B cell (primary cell): ENCODE data around the gene SMAD7. TPM values are rescaled to one million over a fixed set of nuclear protein-coding genes. Genes with fewer than 3 reads are reported as not detected.

Source experiments
- ATAC-seq: fragments of 200-7000 bp; cut with Tn5 transposase; one replicate; pipeline ENCODE4 v1.10.0; 2021; ENCODE audit warnings: low read depth, mild to moderate bottlenecking, moderate number of reproducible peaks, moderate library complexity
- CTCF ChIA-PET: fragments of 350-600 bp; sonication (Branson Sonifier 250); formaldehyde crosslinking; loops from one replicate; lab custom pipeline; 2021; ENCODE audit warnings: antibody characterized with exemption, inconsistent platforms; lab: Charles Lee
- POLR2A ChIA-PET: fragments of 350-600 bp; sonication (Branson Sonifier 250); formaldehyde crosslinking; loops from one replicate; lab custom pipeline; 2021; ENCODE audit warnings: antibody characterized with exemption; lab: Charles Lee
- DNase-seq: peaks from one replicate; pipeline ENCODE4 v3.0.0; 2013
- H2AFZ ChIP-seq: 2 replicates; pipeline ENCODE4 v1.6.1; 2012; ENCODE audit warnings: mild to moderate bottlenecking, low read depth, low read length; ENCODE audit not compliant: insufficient read depth, poor library complexity, severe bottlenecking
- H3K27ac ChIP-seq, 2 donors: 1 replicate in 1 of 2; 2 replicates in 1 of 2; pipeline ENCODE4 v1.5.1; 2012 to 2013; ENCODE audit warnings: low read length in 2 of 2, mild to moderate bottlenecking in 2 of 2, moderate library complexity in 1 of 2
- H3K27me3 ChIP-seq, 4 experiments: fragments of 200-600 bp in 1 of 4; sonication (generic) in 1 of 4; replicated peaks in 1 of 4; 1 replicate in 2 of 4; 2 replicates in 2 of 4; pipeline versions ENCODE4 v1.6.1 to v1.7.0; 2013 to 2016; ENCODE audit warnings: low read length in 3 of 4, mild to moderate bottlenecking in 2 of 4, mixed read lengths in 1 of 4, moderate library complexity in 1 of 4; ENCODE audit not compliant: insufficient read depth in 4 of 4, control insufficient read depth in 3 of 4; ENCODE audit errors: control extremely low read depth in 1 of 4
- H3K36me3 ChIP-seq, 2 experiments: replicated peaks in 1 of 2; 1 replicate in 1 of 2; 2 replicates in 1 of 2; pipeline versions ENCODE4 v1.6.1 to v1.7.1; 2013; ENCODE audit warnings: low read length in 1 of 2; ENCODE audit not compliant: insufficient read depth in 2 of 2, control insufficient read depth in 1 of 2; ENCODE audit errors: control extremely low read depth in 1 of 2, extremely low read depth in 1 of 2
- H3K4me1 ChIP-seq, 2 donors: fragments of 200-600 bp in 1 of 2; sonication (generic) in 1 of 2; 1 replicate in 1 of 2; 2 replicates in 1 of 2; pipeline versions ENCODE4 v1.5.1 to v1.6.1; 2013 to 2017; ENCODE audit warnings: low read length in 2 of 2; ENCODE audit not compliant: control insufficient read depth in 2 of 2, insufficient read depth in 2 of 2
- H3K4me2 ChIP-seq: replicated peaks from 2 replicates; pipeline ENCODE3; 2012; ENCODE audit warnings: mild to moderate bottlenecking, low read depth, low read length; ENCODE audit not compliant: poor library complexity, severe bottlenecking
- H3K4me3 ChIP-seq, 5 experiments: fragments of 200-600 bp in 1 of 5; sonication (generic) in 1 of 5; 1 replicate in 3 of 5; 2 replicates in 2 of 5; pipeline versions ENCODE4 v1.5.1 to v1.7.0; 2011 to 2016; ENCODE audit warnings: low read length in 4 of 5, mild to moderate bottlenecking in 4 of 5, low read depth in 2 of 5, control low read depth in 1 of 5, moderate library complexity in 1 of 5; ENCODE audit not compliant: insufficient read depth in 1 of 5; ENCODE audit errors: control extremely low read depth in 1 of 5, extremely low read depth in 1 of 5
- H3K79me2 ChIP-seq: fragments of 200-600 bp; sonication (generic); one replicate; pipeline ENCODE4 v1.6.0; 2016; ENCODE audit warnings: low read length; ENCODE audit not compliant: control insufficient read depth, insufficient read depth
- H3K9ac ChIP-seq: fragments of 200-600 bp; sonication (generic); 2 replicates; pipeline ENCODE4 v1.6.1; 2017; ENCODE audit warnings: mild to moderate bottlenecking, low read length, moderate library complexity
- H3K9me3 ChIP-seq, 3 donors: one replicate each; pipeline versions ENCODE4 v1.6.1 to v1.7.1; 2013; ENCODE audit warnings: low read length in 2 of 3; ENCODE audit not compliant: control insufficient read depth in 2 of 3, insufficient read depth in 1 of 3; ENCODE audit errors: control extremely low read depth in 1 of 3
- H4K20me1 ChIP-seq: 2 replicates; pipeline ENCODE4 v1.6.0; 2012; ENCODE audit warnings: mild to moderate bottlenecking, low read length; ENCODE audit not compliant: insufficient read depth, control insufficient read depth, poor library complexity, severe bottlenecking
- H3K27ac Mint-ChIP-seq: one replicate; pipeline ENCODE4 v1.8.0; 2021; ENCODE audit warnings: mixed read lengths
- H3K27me3 Mint-ChIP-seq: one replicate; pipeline ENCODE4 v1.8.0; 2021; ENCODE audit warnings: mixed read lengths
- H3K4me1 Mint-ChIP-seq: one replicate; pipeline ENCODE4 v1.8.0; 2021; ENCODE audit warnings: mixed read lengths
- H3K4me3 Mint-ChIP-seq: one replicate; pipeline ENCODE4 v1.8.0; 2021; ENCODE audit warnings: mixed read lengths
- H3K9me3 Mint-ChIP-seq: one replicate; pipeline ENCODE4 v1.8.0; 2022; ENCODE audit warnings: mixed read lengths; ENCODE audit not compliant: insufficient read depth
- EZH2 ChIP-seq: IDR thresholded peaks from 2 replicates; pipeline ENCODE4 v1.6.1; 2012; ENCODE audit warnings: borderline replicate concordance, low read depth, mild to moderate bottlenecking, moderate library complexity, low read length; ENCODE audit not compliant: insufficient read depth, poor library complexity, severe bottlenecking
- WGBS: methylation state at CpG from one replicate; pipeline ENCODE4 v1.1.5; 2013; ENCODE audit warnings: missing lambda C conversion rate; ENCODE audit not compliant: insufficient coverage; 5-methylcytosine and 5-hydroxymethylcytosine counted together
- intact Hi-C: fragments of 100-400 bp; cut with micrococcal nuclease; formaldehyde crosslinking; loops from one replicate; pipeline ENCODE4 v1.10.0; 2022
- polyA plus RNA-seq: library from polyadenylated mRNA; depleted of rRNA; stranded (reverse); fragments of >200 nt; gene quantifications from 2 replicates; pipeline ENCODE4 v1.2.3, GENCODE V29; 2012
- total RNA-seq, 2 donors: library from RNA; stranded (reverse); fragments of 120-200 nt in 1 of 2; gene quantifications; 1 replicate in 1 of 2; 2 replicates in 1 of 2; pipeline versions ENCODE4 v1.2.3 to v1.2.4, GENCODE V29; 2013 to 2022
- TF ChIP-seq, protein P1 (sequence below): fragments of 200-600 bp; IDR thresholded peaks from one replicate; pipeline ENCODE4 v1.8.0; 2022; ENCODE audit warnings: antibody characterized with exemption, mild to moderate bottlenecking

The SMAD7 gene
- total and polyA plus RNA-seq, 2 donors (not counting 1 experiment from before 2014, with no cell fraction given) = 10.1 to 20.9 TPM

DNA sequence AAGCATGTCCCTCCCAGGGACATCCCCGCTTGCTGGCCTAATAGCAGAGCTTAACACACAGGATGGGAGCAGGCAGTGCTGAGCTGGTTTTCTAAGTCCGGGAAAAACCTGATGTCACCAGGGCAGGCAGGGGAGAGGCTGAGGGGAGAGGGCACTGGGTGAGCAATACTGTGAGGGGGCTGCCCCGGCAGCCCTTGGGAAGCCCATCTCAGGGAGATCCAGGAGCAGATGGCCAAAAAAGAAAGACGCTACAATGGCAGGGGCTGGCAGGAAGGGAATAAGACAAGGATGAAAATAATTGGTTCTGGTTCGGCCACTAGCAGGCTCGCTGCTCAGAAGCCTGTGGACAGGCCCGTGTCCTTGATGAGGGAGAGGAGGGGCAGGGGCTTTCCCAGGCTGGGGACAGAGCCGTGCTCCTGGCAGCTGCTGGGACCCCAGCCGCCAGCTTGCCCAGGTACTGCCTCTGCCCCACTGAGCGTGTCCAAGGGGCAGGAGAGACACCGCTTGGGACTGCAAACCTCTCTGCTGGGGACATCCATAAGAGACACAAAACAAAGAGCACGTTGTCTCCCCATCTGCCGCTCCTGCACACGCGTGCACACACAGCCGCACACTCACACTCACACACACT is 30.2 kb downstream of the SMAD7 start:
- Histone ChIP-seq H3K36me3 (peaks cover 0 to 12% of the 10 kb centered on the region in 2 experiments), H3K79me2 (peaks cover 32% of the 10 kb centered on the region), H3K4me3 (no peak overlapping the region), H3K4me1 (peaks cover 30 to 43% of the 10 kb centered on the region in 2 donors), H2AFZ (no peak overlapping the region), H3K9me3 (no peaks in the 10 kb centered on the region), H3K4me2 (no peak overlapping the region), H3K27ac (no peak overlapping the region), H4K20me1 (no peaks in the 10 kb centered on the region), H3K9ac (no peak overlapping the region), H3K27me3 (no peaks in the 10 kb centered on the region)
- ChIA-PET CTCF (interaction anchor here (1.2 kb wide), 1 partner anchor 18 kb away, joined by 3 read pairs; no protein-coding TSS in a partner anchor), POLR2A (no interaction called here)
- DNase-seq (no peak), ATAC-seq (no peak)
- no peaks in the 10 kb centered on the region for H3K9me3 Mint-ChIP-seq
- no peaks in the 10 kb centered on the region for H3K27me3 Mint-ChIP-seq
- peaks cover 47% of the 10 kb centered on the region for H3K4me1 Mint-ChIP-seq
- no peak overlapping the region for H3K27ac Mint-ChIP-seq
- WGBS = 96% methylated on average over 15 of the region's 16 CpGs
- TF ChIP-seq, protein P1, sequence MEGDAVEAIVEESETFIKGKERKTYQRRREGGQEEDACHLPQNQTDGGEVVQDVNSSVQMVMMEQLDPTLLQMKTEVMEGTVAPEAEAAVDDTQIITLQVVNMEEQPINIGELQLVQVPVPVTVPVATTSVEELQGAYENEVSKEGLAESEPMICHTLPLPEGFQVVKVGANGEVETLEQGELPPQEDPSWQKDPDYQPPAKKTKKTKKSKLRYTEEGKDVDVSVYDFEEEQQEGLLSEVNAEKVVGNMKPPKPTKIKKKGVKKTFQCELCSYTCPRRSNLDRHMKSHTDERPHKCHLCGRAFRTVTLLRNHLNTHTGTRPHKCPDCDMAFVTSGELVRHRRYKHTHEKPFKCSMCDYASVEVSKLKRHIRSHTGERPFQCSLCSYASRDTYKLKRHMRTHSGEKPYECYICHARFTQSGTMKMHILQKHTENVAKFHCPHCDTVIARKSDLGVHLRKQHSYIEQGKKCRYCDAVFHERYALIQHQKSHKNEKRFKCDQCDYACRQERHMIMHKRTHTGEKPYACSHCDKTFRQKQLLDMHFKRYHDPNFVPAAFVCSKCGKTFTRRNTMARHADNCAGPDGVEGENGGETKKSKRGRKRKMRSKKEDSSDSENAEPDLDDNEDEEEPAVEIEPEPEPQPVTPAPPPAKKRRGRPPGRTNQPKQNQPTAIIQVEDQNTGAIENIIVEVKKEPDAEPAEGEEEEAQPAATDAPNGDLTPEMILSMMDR = no peak
- no peak for TF ChIP-seq EZH2
- intact Hi-C loops = no loop called here
- no peak overlapping the region for H3K4me3 Mint-ChIP-seq

DNA sequence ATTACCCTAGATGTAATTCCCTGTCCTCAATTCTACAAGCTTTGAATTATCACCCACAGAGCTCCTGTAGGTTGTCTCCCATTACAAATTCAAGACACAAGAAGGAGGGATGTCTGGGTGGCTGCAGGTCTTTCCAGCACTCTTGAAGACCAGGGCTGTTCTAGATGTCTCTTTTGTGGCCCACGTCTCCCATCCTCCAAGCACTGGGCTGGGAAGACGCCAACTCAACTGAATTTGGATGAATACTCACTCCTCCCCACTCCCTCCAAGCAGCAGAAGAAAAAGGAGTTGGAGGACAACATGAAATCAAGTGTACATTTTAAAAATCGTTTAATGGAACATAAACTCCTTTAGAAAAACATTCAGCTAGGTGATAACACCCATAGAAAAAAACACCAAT is 31.2 kb downstream of the SMAD7 start:
- Histone ChIP-seq H2AFZ (no peak overlapping the region), H3K79me2 (peaks cover 22% of the 10 kb centered on the region), H3K27me3 (no peaks in the 10 kb centered on the region), H3K9ac (no peak overlapping the region), H3K9me3 (no peaks in the 10 kb centered on the region), H3K4me2 (no peak overlapping the region), H3K4me3 (no peak overlapping the region), H4K20me1 (no peaks in the 10 kb centered on the region), H3K4me1 (peaks cover 24 to 34% of the 10 kb centered on the region in 2 donors), H3K36me3 (peaks cover 0 to 12% of the 10 kb centered on the region in 2 experiments), H3K27ac (no peak overlapping the region)
- H3K9me3 Mint-ChIP-seq = no peaks in the 10 kb centered on the region
- intact Hi-C loops = no loop called here
- H3K4me1 Mint-ChIP-seq = peaks cover 37% of the 10 kb centered on the region
- CTCF ChIA-PET = interaction anchor here (1.2 kb wide), 1 partner anchor 19 kb away, joined by 3 read pairs; no protein-coding TSS in a partner anchor
- no peak overlapping the region for H3K27ac Mint-ChIP-seq
- WGBS = no CpG with 5 or more reads among the region's 3 CpGs
- H3K4me3 Mint-ChIP-seq = no peak overlapping the region
- TF ChIP-seq, protein P1 = no peak
- no peak for TF ChIP-seq EZH2
- POLR2A ChIA-PET = no interaction called here
- H3K27me3 Mint-ChIP-seq = no peaks in the 10 kb centered on the region
- ATAC-seq (no peak), DNase-seq (no peak)
